Measurements from ENCODE around the gene SLIT1.

SLIT1 gene

GRCh38 chr10:97011397-97011796 is 174.4 kb downstream of the SLIT1 start:
- no peaks in the 10 kb centered on the region for H3K4me1 ChIP-seq (ENCODE audit: control insufficient read depth, insufficient read depth, low read length)
- H3K4me2 ChIP-seq (ENCODE audit: low read length): no peak overlapping the region
- no peak overlapping the region for H3K9ac ChIP-seq (ENCODE audit: low read depth, low read length)
- H3K9me3 ChIP-seq (replicated peaks; ENCODE audit: low read length): peaks cover 6% of the 10 kb centered on the region
- no peak overlapping the region for H3K4me3 ChIP-seq (ENCODE audit: low read length)
- H3K36me3 ChIP-seq (ENCODE audit: insufficient read depth, low read length): no peaks in the 10 kb centered on the region
- H3K27me3 ChIP-seq (ENCODE audit: control insufficient read depth, insufficient read depth, low read length): peaks cover 31% of the 10 kb centered on the region

DNA sequence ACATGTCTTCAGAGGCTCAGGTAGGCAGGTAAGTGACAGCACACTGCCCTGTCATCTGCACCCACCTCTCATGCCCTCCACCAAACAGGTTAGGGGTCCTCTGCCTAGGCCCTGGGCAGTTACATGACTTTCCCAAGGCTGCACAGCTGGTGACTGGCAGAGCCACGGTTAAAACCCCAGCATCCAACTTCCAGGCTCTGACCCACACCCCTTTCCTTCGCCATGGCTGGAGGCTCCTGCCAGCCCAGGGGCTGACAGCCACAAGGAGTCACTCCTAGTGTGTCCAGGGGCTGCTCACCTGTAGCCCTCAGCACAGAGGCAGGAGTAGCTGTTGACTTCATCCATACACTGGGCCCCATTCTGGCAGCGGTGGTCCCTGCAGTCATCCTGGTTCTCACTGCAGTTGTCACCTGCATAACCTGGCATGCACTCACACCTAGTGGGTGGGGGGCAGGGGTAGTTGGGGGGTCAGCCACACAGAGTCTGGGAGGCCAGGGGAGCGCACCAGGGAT is 175.0 kb downstream of the SLIT1 start:
- Histone ChIP-seq H3K4me1 (ENCODE audit: control insufficient read depth, insufficient read depth, low read length) (no peaks in the 10 kb centered on the region), H3K36me3 (ENCODE audit: insufficient read depth, low read length) (no peaks in the 10 kb centered on the region), H3K9ac (ENCODE audit: low read depth, low read length) (no peak overlapping the region), H3K27me3 (ENCODE audit: control insufficient read depth, insufficient read depth, low read length) (peaks cover 32% of the 10 kb centered on the region), H3K4me3 (ENCODE audit: low read length) (no peak overlapping the region), H3K4me2 (ENCODE audit: low read length) (no peak overlapping the region), H3K9me3 (replicated peaks; ENCODE audit: low read length) (peaks cover 6% of the 10 kb centered on the region)

DNA sequence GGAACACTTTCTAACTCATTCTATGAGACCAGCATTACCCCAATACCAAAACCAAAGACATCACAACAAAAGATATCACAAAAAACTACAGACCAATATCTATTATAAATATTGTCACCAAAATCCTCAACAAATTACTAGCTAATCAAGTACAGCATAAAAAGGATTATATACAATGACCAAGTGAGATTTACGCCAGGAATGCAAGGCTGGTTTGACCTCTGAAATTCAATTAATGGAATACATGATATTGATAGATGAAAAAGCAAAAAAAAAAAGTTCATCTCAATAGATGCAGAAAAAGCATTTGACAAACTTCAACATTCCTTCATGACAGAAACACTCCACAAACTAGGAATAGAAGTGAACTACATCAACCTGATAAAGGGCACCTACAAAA is 178.3 kb downstream of the SLIT1 start:
- Histone ChIP-seq H3K9me3 (replicated peaks; ENCODE audit: low read length) (peaks cover 6% of the 10 kb centered on the region), H3K4me2 (ENCODE audit: low read length) (no peak overlapping the region), H3K27me3 (ENCODE audit: control insufficient read depth, insufficient read depth, low read length) (peaks cover 24% of the 10 kb centered on the region), H3K4me3 (ENCODE audit: low read length) (no peak overlapping the region), H3K4me1 (ENCODE audit: control insufficient read depth, insufficient read depth, low read length) (no peaks in the 10 kb centered on the region), H3K36me3 (ENCODE audit: insufficient read depth, low read length) (no peaks in the 10 kb centered on the region), H3K9ac (ENCODE audit: low read depth, low read length) (no peak overlapping the region)

DNA sequence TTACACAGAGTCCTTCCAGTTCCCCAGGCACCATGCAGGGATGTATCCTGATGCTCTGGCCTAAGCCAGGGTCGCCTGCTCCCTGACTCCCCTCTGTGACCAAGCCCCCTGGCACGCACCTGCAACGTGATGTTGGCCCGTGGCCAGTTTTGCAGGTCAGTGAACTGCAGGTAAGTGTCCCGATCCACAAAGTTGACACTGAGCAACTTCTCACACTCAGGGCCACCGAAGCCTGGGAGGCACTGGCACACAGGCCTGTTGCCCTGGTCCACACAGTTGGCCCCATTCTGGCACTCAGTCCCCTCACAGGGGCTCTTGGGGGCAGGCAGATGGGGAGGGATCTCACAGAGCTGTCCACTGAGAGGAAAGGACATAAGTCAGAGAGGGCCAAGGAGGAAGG is 179.4 kb downstream of the SLIT1 start:
- no peak overlapping the region for H3K4me2 ChIP-seq (ENCODE audit: low read length)
- H3K9me3 ChIP-seq (replicated peaks; ENCODE audit: low read length): peaks cover 6% of the 10 kb centered on the region
- H3K4me1 ChIP-seq (ENCODE audit: control insufficient read depth, insufficient read depth, low read length): no peaks in the 10 kb centered on the region
- H3K9ac ChIP-seq (ENCODE audit: low read depth, low read length): no peak overlapping the region
- H3K4me3 ChIP-seq (ENCODE audit: low read length): no peak overlapping the region
- H3K36me3 ChIP-seq (ENCODE audit: insufficient read depth, low read length): no peaks in the 10 kb centered on the region
- H3K27me3 ChIP-seq (ENCODE audit: control insufficient read depth, insufficient read depth, low read length): peaks cover 15% of the 10 kb centered on the region

GRCh38 chr10:97005349-97005748 is 180.4 kb downstream of the SLIT1 start:
- Histone ChIP-seq H3K4me2 (ENCODE audit: low read length) (no peak overlapping the region), H3K4me3 (ENCODE audit: low read length) (no peak overlapping the region), H3K4me1 (ENCODE audit: control insufficient read depth, insufficient read depth, low read length) (no peaks in the 10 kb centered on the region), H3K36me3 (ENCODE audit: insufficient read depth, low read length) (no peaks in the 10 kb centered on the region), H3K27me3 (ENCODE audit: control insufficient read depth, insufficient read depth, low read length) (peaks cover 8% of the 10 kb centered on the region), H3K9me3 (replicated peaks; ENCODE audit: low read length) (peaks cover 6% of the 10 kb centered on the region), H3K9ac (ENCODE audit: low read depth, low read length) (no peak overlapping the region)

DNA sequence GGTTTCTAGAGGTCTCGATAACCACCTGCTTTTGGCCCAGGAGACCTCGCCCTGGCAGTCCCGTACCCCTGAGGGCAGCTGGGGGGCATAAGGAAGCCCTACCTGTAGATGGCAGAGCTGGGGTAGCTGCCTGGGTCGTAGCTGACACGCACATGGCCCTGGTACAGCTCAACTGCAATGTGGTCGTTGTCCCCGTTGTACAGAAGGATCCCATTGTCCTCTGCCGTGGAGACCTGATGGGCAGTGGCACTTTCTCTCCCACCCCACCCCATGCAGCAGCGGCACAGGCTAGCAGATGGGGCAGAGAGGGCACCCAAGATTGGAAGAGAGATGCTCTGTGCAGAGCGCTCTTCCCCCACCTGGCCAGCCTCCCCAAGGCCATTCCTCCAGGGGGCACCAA is 181.2 kb downstream of the SLIT1 start:
- H3K36me3 ChIP-seq (ENCODE audit: insufficient read depth, low read length): no peaks in the 10 kb centered on the region
- no peak overlapping the region for H3K4me3 ChIP-seq (ENCODE audit: low read length)
- H3K27me3 ChIP-seq (ENCODE audit: control insufficient read depth, insufficient read depth, low read length): peaks cover 5% of the 10 kb centered on the region
- H3K9ac ChIP-seq (ENCODE audit: low read depth, low read length): no peak overlapping the region
- H3K9me3 ChIP-seq (replicated peaks; ENCODE audit: low read length): peaks cover 6% of the 10 kb centered on the region
- H3K4me1 ChIP-seq (ENCODE audit: control insufficient read depth, insufficient read depth, low read length): no peaks in the 10 kb centered on the region
- H3K4me2 ChIP-seq (ENCODE audit: low read length): no peak overlapping the region

DNA sequence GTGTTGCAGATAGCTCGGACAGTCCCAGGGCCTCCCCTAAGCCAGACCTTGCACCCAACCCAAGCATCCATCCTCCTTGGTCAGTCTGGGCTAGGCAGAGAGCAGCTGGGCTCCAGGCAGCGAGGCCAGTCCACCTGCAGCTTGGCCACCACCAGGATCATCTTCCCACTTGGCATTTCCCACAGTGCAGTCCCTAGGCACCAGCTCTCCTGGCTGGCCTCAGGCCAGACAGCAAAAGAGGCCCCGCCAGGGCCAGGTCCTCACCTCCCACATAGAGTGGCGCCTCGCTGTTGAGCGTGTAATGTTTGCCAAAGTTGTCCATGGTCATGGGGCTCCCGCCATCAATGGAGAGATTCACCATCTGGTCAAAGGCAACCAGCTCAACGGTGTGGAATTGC is 182.0 kb downstream of the SLIT1 start:
- peaks cover 4% of the 10 kb centered on the region for H3K27me3 ChIP-seq (ENCODE audit: control insufficient read depth, insufficient read depth, low read length)

DNA sequence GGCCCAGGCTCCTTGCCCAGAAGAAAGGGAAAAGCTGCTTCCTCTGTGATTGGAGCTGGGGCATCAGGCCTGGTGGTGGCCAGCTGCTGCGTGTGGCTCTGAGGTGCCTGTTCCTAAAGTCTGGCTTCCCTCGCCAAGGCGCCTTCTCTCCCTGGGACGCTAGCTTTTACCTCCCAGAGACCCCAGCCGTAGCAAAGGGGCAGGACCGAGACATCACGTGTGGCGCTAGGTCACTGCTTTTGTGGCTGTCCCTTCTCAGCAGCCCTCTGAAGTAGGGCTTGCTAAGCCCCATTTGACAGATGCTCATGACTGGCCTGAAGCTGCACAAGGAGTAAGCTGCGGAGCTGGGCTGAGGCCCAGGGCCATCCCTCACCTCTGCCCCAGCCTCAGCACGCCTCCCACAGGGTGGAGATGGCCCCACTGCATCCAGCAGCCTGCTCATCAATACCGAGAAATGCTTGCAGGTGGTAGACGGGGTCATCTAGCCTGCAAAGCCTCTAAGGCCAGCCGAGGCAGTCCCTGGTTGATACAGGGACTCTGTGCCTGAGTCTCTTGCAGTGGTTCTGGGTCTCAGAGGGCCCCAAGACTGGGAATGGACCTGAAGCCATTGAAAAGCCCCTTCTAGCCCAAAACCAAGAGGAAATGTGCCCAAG is 182.5 kb downstream of the SLIT1 start:
- Histone ChIP-seq H3K27me3 (ENCODE audit: control insufficient read depth, insufficient read depth, low read length) (peaks cover 4% of the 10 kb centered on the region), H3K9me3 (replicated peaks; ENCODE audit: low read length) (peaks cover 6% of the 10 kb centered on the region)

More for the DNA sequence above, 182.0 kb downstream of the SLIT1 start:
- H3K4me3 ChIP-seq (ENCODE audit: low read length): no peak overlapping the region
- no peaks in the 10 kb centered on the region for H3K36me3 ChIP-seq (ENCODE audit: insufficient read depth, low read length)
- no peaks in the 10 kb centered on the region for H3K4me1 ChIP-seq (ENCODE audit: control insufficient read depth, insufficient read depth, low read length)
- no peak overlapping the region for H3K4me2 ChIP-seq (ENCODE audit: low read length)
- H3K9me3 ChIP-seq (replicated peaks; ENCODE audit: low read length): peaks cover 6% of the 10 kb centered on the region
- no peak overlapping the region for H3K9ac ChIP-seq (ENCODE audit: low read depth, low read length)

DNA sequence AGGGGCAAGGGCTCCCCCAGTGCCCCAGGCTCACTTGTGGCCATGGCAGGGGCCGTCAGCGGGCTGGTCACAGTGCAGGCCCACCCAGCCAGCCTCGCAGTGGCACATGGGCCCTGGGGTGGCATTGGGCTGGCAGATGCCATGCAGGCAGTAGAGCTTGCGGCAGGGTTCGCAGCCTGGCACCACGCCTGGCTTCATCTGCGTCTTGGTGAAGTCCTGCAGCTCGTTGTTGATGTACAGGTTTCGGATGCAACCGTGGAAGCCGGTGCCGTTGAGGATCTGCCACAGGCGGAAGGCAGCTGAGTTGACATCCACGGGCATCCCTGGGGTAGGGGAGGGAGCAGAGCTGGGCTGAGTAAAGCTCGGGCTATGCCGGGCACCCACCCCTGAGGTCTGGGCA is 183.1 kb downstream of the SLIT1 start:
- Histone ChIP-seq H3K4me3 (ENCODE audit: low read length) (no peak overlapping the region), H3K9ac (ENCODE audit: low read depth, low read length) (no peak overlapping the region), H3K27me3 (ENCODE audit: control insufficient read depth, insufficient read depth, low read length) (peaks cover 4% of the 10 kb centered on the region), H3K4me2 (ENCODE audit: low read length) (no peak overlapping the region), H3K4me1 (ENCODE audit: control insufficient read depth, insufficient read depth, low read length) (no peaks in the 10 kb centered on the region), H3K9me3 (replicated peaks; ENCODE audit: low read length) (peaks cover 2% of the 10 kb centered on the region), H3K36me3 (ENCODE audit: insufficient read depth, low read length) (no peaks in the 10 kb centered on the region)

More for the DNA sequence above, 182.5 kb downstream of the SLIT1 start:
- H3K4me3 ChIP-seq (ENCODE audit: low read length): no peak overlapping the region
- no peak overlapping the region for H3K4me2 ChIP-seq (ENCODE audit: low read length)
- no peaks in the 10 kb centered on the region for H3K4me1 ChIP-seq (ENCODE audit: control insufficient read depth, insufficient read depth, low read length)
- H3K9ac ChIP-seq (ENCODE audit: low read depth, low read length): no peak overlapping the region
- no peaks in the 10 kb centered on the region for H3K36me3 ChIP-seq (ENCODE audit: insufficient read depth, low read length)

DNA sequence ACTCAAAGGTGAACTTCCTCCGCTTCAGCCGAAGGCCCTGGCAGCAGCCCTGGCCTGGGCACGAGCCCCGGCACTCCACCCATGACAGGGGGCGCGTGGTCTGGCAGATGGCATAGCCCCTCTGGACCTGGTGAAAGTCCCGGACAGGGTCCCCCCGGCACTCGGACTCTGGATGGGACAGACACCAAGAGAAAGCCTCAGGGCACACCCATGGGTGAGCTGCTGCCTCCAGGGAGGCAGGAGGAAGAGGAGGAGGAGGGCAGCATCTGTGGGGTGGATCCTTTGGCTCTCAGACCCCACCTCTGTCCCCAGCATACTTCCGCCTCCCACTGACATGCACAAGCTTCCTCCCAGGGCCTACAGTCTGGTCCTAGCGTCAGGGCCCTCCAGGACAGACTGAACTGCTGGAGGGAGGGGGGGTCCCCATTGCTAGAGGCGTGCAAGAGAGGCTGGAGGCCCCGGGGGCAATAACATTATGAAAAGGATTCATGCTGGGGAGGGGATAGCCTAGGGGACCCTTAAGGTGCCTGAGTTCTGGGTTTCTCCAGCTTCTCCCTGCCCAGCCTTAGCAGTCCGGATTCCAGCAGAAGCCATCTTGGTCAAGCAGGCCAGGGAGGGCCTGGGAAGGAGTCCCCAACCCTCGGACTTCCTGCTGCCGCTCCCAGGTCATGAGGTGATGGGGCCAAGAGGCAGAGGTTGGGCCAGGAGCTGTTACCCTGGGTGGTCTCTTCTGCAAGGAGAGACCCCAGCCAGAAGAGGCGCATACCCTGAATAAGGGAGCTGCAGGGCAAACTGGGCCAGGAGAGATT is 184.4 kb downstream of the SLIT1 start:
- no peaks in the 10 kb centered on the region for H3K36me3 ChIP-seq (ENCODE audit: insufficient read depth, low read length)
- H3K27me3 ChIP-seq (ENCODE audit: control insufficient read depth, insufficient read depth, low read length): peaks cover 4% of the 10 kb centered on the region
- peaks cover 4% of the 10 kb centered on the region for H3K4me1 ChIP-seq (ENCODE audit: control insufficient read depth, insufficient read depth, low read length)
- H3K9me3 ChIP-seq (replicated peaks; ENCODE audit: low read length): no peaks in the 10 kb centered on the region
- no peak overlapping the region for H3K9ac ChIP-seq (ENCODE audit: low read depth, low read length)
- H3K4me2 ChIP-seq (ENCODE audit: low read length): no peak overlapping the region
- no peak overlapping the region for H3K4me3 ChIP-seq (ENCODE audit: low read length)

GRCh38 chr10:97000487-97001182 is 185.1 kb downstream of the SLIT1 start:
- no peak overlapping the region for H3K4me3 ChIP-seq (ENCODE audit: low read length)
- no peaks in the 10 kb centered on the region for H3K36me3 ChIP-seq (ENCODE audit: insufficient read depth, low read length)
- H3K4me2 ChIP-seq (ENCODE audit: low read length): no peak overlapping the region
- no peak overlapping the region for H3K9ac ChIP-seq (ENCODE audit: low read depth, low read length)
- peaks cover 2% of the 10 kb centered on the region for H3K27me3 ChIP-seq (ENCODE audit: control insufficient read depth, insufficient read depth, low read length)
- H3K4me1 ChIP-seq (ENCODE audit: control insufficient read depth, insufficient read depth, low read length): peaks cover 7% of the 10 kb centered on the region
- H3K9me3 ChIP-seq (replicated peaks; ENCODE audit: low read length): no peaks in the 10 kb centered on the region

All from skeletal muscle satellite cell (primary cell).